Hepatocyte (in vitro differentiated cells): ENCODE data around the gene OPCML. TPM values are rescaled to one million over a fixed set of nuclear protein-coding genes. Genes with fewer than 3 reads are reported as not detected.
A peak's percentile ranks its signal among the peaks of the same experiment; 100 is the strongest.

Source experiments
- DNase-seq: peaks from one replicate; pipeline ENCODE4 v3.0.0-alpha.2; 2016; ENCODE audit warnings: low spot score
- H2AFZ ChIP-seq: fragments of 200-600 bp; sonication (generic); 2 replicates; pipeline ENCODE4 v1.6.0; 2016; ENCODE audit warnings: antibody characterized with exemption, mild to moderate bottlenecking
- H3K27ac ChIP-seq: fragments of 200-600 bp; sonication (generic); 2 replicates; pipeline ENCODE4 v1.5.1; 2016; ENCODE audit warnings: mild to moderate bottlenecking
- H3K27me3 ChIP-seq: fragments of 200-600 bp; sonication (generic); 2 replicates; pipeline ENCODE4 v1.6.1; 2016
- H3K36me3 ChIP-seq: fragments of 200-600 bp; sonication (generic); replicated peaks from 2 replicates; pipeline ENCODE4 v1.5.1; 2016; ENCODE audit warnings: low read depth; ENCODE audit not compliant: insufficient read depth
- H3K4me1 ChIP-seq: fragments of 200-600 bp; sonication (generic); 2 replicates; pipeline ENCODE4 v1.5.1; 2016; ENCODE audit warnings: mild to moderate bottlenecking, moderate library complexity; ENCODE audit not compliant: insufficient read depth
- H3K4me2 ChIP-seq: fragments of 200-600 bp; sonication (generic); 2 replicates; pipeline ENCODE4 v1.6.0; 2016
- H3K4me3 ChIP-seq: fragments of 200-600 bp; sonication (generic); 2 replicates; pipeline ENCODE4 v1.5.1; 2016; ENCODE audit warnings: mild to moderate bottlenecking
- H3K79me2 ChIP-seq: fragments of 200-600 bp; sonication (generic); 2 replicates; pipeline ENCODE4 v1.6.0; 2017; ENCODE audit warnings: mild to moderate bottlenecking
- H3K9me2 ChIP-seq: fragments of 200-600 bp; sonication (generic); replicated peaks from 2 replicates; pipeline ENCODE4 v1.6.0; 2017; ENCODE audit warnings: mild to moderate bottlenecking; ENCODE audit not compliant: insufficient read depth
- H3K9me3 ChIP-seq: fragments of 200-600 bp; sonication (generic); 2 replicates; pipeline ENCODE4 v1.5.1; 2016; ENCODE audit warnings: low read depth, mild to moderate bottlenecking
- H4K20me1 ChIP-seq: fragments of 200-600 bp; sonication (generic); 2 replicates; pipeline ENCODE4 v1.6.0; 2016; ENCODE audit warnings: mild to moderate bottlenecking; ENCODE audit not compliant: insufficient read depth, poor library complexity, severe bottlenecking
- EZH2 ChIP-seq: fragments of 200-600 bp; sonication (generic); IDR thresholded peaks from 2 replicates; pipeline ENCODE4 v1.6.1; 2016; ENCODE audit warnings: antibody characterized with exemption, mild to moderate bottlenecking, borderline replicate concordance
- EZH2phosphoT487 ChIP-seq: fragments of 200-600 bp; sonication (generic); IDR thresholded peaks from one replicate; pipeline ENCODE4 v1.6.1; 2018; ENCODE audit warnings: antibody characterized with exemption, mild to moderate bottlenecking, low read depth, moderate library complexity; ENCODE audit not compliant: unreplicated experiment, severe bottlenecking
- WGBS: methylation state at CpG from one replicate; pipeline ENCODE4 v1.1.6; 2016; ENCODE audit warnings: low lambda C conversion rate; ENCODE audit errors: missing lambda C conversion rate; 5-methylcytosine and 5-hydroxymethylcytosine counted together
- polyA plus RNA-seq: library from polyadenylated mRNA; unstranded; fragments of >200 nt; fragmentation: Nextera tagmentation; extraction: Ambion mirVana; gene quantifications from 2 replicates; pipeline ENCODE4 v1.2.1, GENCODE V29; 2016
- total RNA-seq: library from RNA; depleted of rRNA; stranded (reverse); fragments of >200 nt; gene quantifications from 2 replicates; pipeline ENCODE4 v1.2.3, GENCODE V29; 2014
- TF ChIP-seq, protein P1 (sequence below): fragments of 200-600 bp; sonication (generic); IDR thresholded peaks from 2 replicates; pipeline ENCODE4 v1.5.1; 2016; ENCODE audit warnings: antibody characterized with exemption, mild to moderate bottlenecking; ENCODE audit not compliant: poor library complexity

The OPCML gene
- total and polyA plus RNA-seq, 2 experiments from 2014 or later = 0.37 to 0.98 TPM

DNA sequence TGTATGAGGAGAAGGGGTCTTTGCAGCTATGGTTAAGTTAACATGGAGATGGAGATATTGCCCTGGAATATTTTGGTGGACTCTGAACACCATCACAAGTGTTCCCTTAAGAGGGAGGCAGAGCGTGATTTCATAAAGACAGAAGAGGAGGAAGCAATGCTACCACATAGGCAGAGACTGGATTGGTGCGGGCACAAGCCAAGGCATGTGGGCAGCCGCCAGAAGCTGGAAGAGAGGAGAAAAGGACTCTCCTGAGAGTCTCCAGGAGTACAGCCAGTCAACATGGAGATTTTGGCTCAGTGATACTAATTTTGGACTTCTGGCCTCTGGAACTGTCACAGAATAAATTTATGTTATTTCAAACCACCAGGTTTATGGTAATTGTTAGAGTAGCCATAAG is 231.6 kb downstream of the OPCML start:
- H3K27me3 ChIP-seq = peaks cover 3% of the 10 kb centered on the region
- no peaks in the 10 kb centered on the region for H3K9me3 ChIP-seq
- 95% methylated on average over 3 of the region's 3 CpGs for WGBS
- H3K4me2 ChIP-seq = no peak overlapping the region
- no peak overlapping the region for H3K27ac ChIP-seq
- TF ChIP-seq EZH2phosphoT487 (no peak), EZH2 (no peak)
- TF ChIP-seq, protein P1, sequence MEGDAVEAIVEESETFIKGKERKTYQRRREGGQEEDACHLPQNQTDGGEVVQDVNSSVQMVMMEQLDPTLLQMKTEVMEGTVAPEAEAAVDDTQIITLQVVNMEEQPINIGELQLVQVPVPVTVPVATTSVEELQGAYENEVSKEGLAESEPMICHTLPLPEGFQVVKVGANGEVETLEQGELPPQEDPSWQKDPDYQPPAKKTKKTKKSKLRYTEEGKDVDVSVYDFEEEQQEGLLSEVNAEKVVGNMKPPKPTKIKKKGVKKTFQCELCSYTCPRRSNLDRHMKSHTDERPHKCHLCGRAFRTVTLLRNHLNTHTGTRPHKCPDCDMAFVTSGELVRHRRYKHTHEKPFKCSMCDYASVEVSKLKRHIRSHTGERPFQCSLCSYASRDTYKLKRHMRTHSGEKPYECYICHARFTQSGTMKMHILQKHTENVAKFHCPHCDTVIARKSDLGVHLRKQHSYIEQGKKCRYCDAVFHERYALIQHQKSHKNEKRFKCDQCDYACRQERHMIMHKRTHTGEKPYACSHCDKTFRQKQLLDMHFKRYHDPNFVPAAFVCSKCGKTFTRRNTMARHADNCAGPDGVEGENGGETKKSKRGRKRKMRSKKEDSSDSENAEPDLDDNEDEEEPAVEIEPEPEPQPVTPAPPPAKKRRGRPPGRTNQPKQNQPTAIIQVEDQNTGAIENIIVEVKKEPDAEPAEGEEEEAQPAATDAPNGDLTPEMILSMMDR = no peak
- no peaks in the 10 kb centered on the region for H3K79me2 ChIP-seq
- no peak overlapping the region for H2AFZ ChIP-seq
- no peaks in the 10 kb centered on the region for H3K9me2 ChIP-seq
- no peak for DNase-seq
- no peak overlapping the region for H3K4me3 ChIP-seq
- no peaks in the 10 kb centered on the region for H3K4me1 ChIP-seq
- no peaks in the 10 kb centered on the region for H3K36me3 ChIP-seq
- H4K20me1 ChIP-seq = no peaks in the 10 kb centered on the region

DNA sequence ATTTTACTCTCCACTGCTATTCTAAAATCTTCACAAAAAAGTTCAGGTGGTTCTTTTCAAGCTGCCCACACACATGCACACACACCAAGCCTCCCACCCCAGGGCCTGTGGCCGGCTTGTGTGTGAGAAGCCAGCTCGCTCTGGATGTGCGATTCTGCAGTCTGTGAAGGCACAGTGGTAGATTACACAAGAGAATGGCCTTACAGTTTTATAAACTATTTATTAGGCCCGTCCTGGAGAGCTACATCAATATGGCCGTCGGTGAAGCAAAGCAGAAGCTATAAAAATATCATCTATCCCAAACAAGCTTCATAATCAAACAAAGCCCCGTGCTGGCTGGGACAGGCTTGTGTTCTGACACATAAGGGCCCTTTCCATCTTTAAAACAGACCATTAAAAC is 240.5 kb downstream of the OPCML start:
- H3K4me3 ChIP-seq = no peak overlapping the region
- H3K79me2 ChIP-seq = no peaks in the 10 kb centered on the region
- no peaks in the 10 kb centered on the region for H3K36me3 ChIP-seq
- H3K27ac ChIP-seq = no peak overlapping the region
- no peaks in the 10 kb centered on the region for H4K20me1 ChIP-seq
- TF ChIP-seq, protein P1 = no peak
- TF ChIP-seq EZH2phosphoT487 = no peak
- no peak for TF ChIP-seq EZH2
- no peak overlapping the region for H3K4me2 ChIP-seq
- H3K27me3 ChIP-seq = no peaks in the 10 kb centered on the region
- H3K9me3 ChIP-seq = no peaks in the 10 kb centered on the region
- peak; percentile 5 for DNase-seq
- no peaks in the 10 kb centered on the region for H3K9me2 ChIP-seq
- H2AFZ ChIP-seq = no peak overlapping the region
- 61% methylated on average over 7 of the region's 7 CpGs for WGBS
- no peaks in the 10 kb centered on the region for H3K4me1 ChIP-seq

DNA sequence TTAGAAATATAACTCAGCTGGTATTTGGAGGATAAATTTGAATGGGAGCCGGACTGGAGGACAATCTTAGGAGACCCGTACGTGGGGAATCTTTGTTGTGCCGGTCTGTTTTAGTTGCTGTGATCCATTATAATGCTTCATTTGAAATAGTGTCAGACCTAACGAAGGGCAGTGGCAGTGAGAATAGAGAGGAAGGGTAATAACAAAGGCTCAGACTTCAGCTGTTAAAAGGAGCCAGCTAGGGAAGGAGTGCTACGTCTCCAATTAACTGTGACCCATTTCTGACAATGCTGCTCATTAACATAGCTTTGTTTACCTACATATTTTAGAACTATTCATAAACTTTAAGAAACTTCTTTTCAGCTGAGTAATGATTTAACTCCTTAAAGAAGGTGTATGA is 246.9 kb downstream of the OPCML start:
- TF ChIP-seq EZH2phosphoT487 (no peak), EZH2 (no peak)
- TF ChIP-seq, protein P1 = no peak
- H3K9me2 ChIP-seq = no peaks in the 10 kb centered on the region
- no peak overlapping the region for H2AFZ ChIP-seq
- WGBS = 68% methylated on average over 6 of the region's 6 CpGs
- no peaks in the 10 kb centered on the region for H3K79me2 ChIP-seq
- no peak for DNase-seq
- H3K36me3 ChIP-seq = no peaks in the 10 kb centered on the region
- no peak overlapping the region for H3K4me2 ChIP-seq
- H3K27ac ChIP-seq = no peak overlapping the region
- no peaks in the 10 kb centered on the region for H3K4me1 ChIP-seq
- H4K20me1 ChIP-seq = no peaks in the 10 kb centered on the region
- H3K27me3 ChIP-seq = no peaks in the 10 kb centered on the region
- no peak overlapping the region for H3K4me3 ChIP-seq
- no peaks in the 10 kb centered on the region for H3K9me3 ChIP-seq

DNA sequence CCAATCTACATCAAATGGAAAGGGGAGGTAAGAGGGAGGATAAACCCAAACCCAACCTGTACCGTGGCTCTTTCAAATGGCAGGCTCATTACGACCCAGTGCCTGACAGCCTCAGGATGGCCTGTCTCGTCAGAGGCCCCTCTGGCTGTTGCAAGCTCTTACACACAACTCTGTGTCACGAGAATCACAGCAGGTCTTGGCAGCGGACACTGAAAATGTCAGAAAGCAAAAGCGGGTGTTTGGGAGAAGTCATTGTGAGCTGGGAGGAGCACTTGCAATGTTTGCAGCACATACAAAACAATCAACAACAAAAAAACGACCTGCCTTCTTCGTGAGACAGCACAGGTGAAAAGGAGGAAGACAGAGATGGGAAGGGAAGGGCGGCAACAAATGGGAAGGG is 248.1 kb downstream of the OPCML start:
- H3K4me3 ChIP-seq = no peak overlapping the region
- 77% methylated on average over 9 of the region's 9 CpGs for WGBS
- H3K4me2 ChIP-seq = no peak overlapping the region
- no peaks in the 10 kb centered on the region for H3K36me3 ChIP-seq
- no peaks in the 10 kb centered on the region for H4K20me1 ChIP-seq
- no peaks in the 10 kb centered on the region for H3K9me2 ChIP-seq
- no peak for DNase-seq
- TF ChIP-seq, protein P1 = no peak
- TF ChIP-seq EZH2 (no peak), EZH2phosphoT487 (no peak)
- no peak overlapping the region for H2AFZ ChIP-seq
- no peaks in the 10 kb centered on the region for H3K9me3 ChIP-seq
- no peaks in the 10 kb centered on the region for H3K79me2 ChIP-seq
- H3K27me3 ChIP-seq = no peaks in the 10 kb centered on the region
- H3K27ac ChIP-seq = no peak overlapping the region
- H3K4me1 ChIP-seq = no peaks in the 10 kb centered on the region
